A673 (cell line): ENCODE results near the gene C5. TPM values are rescaled to one million over a fixed set of nuclear protein-coding genes. Genes with fewer than 3 reads are reported as not detected.

Source experiments
- BruUV-seq: library from RNA; stranded (reverse); fragments of 400-500 nt; replicated peaks from 2 replicates; lab custom pipeline; 2021; lab: Mats Ljungman, UMichigan
- CTCF ChIA-PET: fragments of 300-600 bp; sonication (Branson Sonifier 250); formaldehyde crosslinking; loops from one replicate; lab custom pipeline; 2022; ENCODE audit warnings: antibody characterized with exemption; lab: Charles Lee
- POLR2A ChIA-PET: fragments of 300-600 bp; sonication (Branson Sonifier 250); formaldehyde crosslinking; loops from one replicate; lab custom pipeline; 2022; ENCODE audit warnings: antibody characterized with exemption; ENCODE audit not compliant: low non-redundant PET; lab: Charles Lee
- DNase-seq: peaks from one replicate; pipeline ENCODE4 v3.0.0-alpha.2; 2015; ENCODE audit warnings: low spot score
- H3K27ac ChIP-seq: fragments of 200-600 bp; sonication (generic); 2 replicates; pipeline ENCODE4 v1.5.1; 2016; ENCODE audit warnings: mixed run types, low read depth, mild to moderate bottlenecking, mixed read lengths, antibody characterized with exemption, low read length; ENCODE audit not compliant: poor library complexity, severe bottlenecking
- H3K27me3 ChIP-seq: fragments of 200-600 bp; sonication (generic); replicated peaks from 2 replicates; pipeline ENCODE4 v1.6.1; 2017; ENCODE audit warnings: mixed run types, low read depth, mild to moderate bottlenecking, mixed read lengths, antibody characterized with exemption, low read length; ENCODE audit not compliant: insufficient read depth, poor library complexity
- H3K36me3 ChIP-seq: fragments of 200-600 bp; sonication (generic); 2 replicates; pipeline ENCODE4 v1.6.1; 2016; ENCODE audit warnings: mixed run types, mild to moderate bottlenecking, mixed read lengths, antibody characterized with exemption, low read length; ENCODE audit not compliant: insufficient read depth, poor library complexity, severe bottlenecking
- H3K4me1 ChIP-seq: fragments of 200-600 bp; sonication (generic); 2 replicates; pipeline ENCODE4 v1.6.1; 2017; ENCODE audit warnings: mixed run types, mild to moderate bottlenecking, mixed read lengths, antibody characterized with exemption, low read length; ENCODE audit not compliant: insufficient read depth, poor library complexity, severe bottlenecking
- H3K4me3 ChIP-seq: fragments of 200-600 bp; sonication (generic); 2 replicates; pipeline ENCODE4 v1.5.1; 2016; ENCODE audit warnings: low read depth, mixed run types, mild to moderate bottlenecking, mixed read lengths, low read length; ENCODE audit not compliant: poor library complexity, severe bottlenecking
- H3K9me3 ChIP-seq: fragments of 200-600 bp; sonication (generic); 2 replicates; pipeline ENCODE4 v1.6.1; 2016; ENCODE audit warnings: mixed run types, low read depth, mild to moderate bottlenecking, mixed read lengths, antibody characterized with exemption, low read length; ENCODE audit not compliant: poor library complexity, severe bottlenecking
- CTCF ChIP-seq: fragments of 300-800, 200-600 bp; sonication (generic); conservative IDR thresholded peaks from 2 replicates; pipeline ENCODE4 v1.5.1; 2017; ENCODE audit warnings: low read depth, mild to moderate bottlenecking, antibody characterized with exemption, low read length, moderate library complexity, mixed read lengths
- EZH2 ChIP-seq: fragments of 200-600 bp; sonication (generic); IDR thresholded peaks from 2 replicates; pipeline ENCODE4 v1.6.1; 2017; ENCODE audit warnings: borderline replicate concordance, low read depth, mild to moderate bottlenecking, mixed read lengths, antibody characterized with exemption, low read length; ENCODE audit not compliant: poor library complexity, severe bottlenecking
- intact Hi-C: fragments of 100-400 bp; cut with micrococcal nuclease; formaldehyde crosslinking; loops from one replicate; pipeline ENCODE4 v1.10.0; 2022; ENCODE audit not compliant: unreplicated experiment
- total RNA-seq: library from RNA; stranded (reverse); gene quantifications from 2 replicates; pipeline ENCODE4 v1.2.3, GENCODE V29; 2021

C5 gene
- total RNA-seq, 1 experiment from 2014 or later, result 4.4 TPM

- BruUV-seq, result no TSS peak
- POLR2A ChIA-PET, result no interaction called here
- CTCF ChIA-PET, result no interaction called here
Observed at GRCh38 chr9:120920806-120921178, 129.3 kb downstream of the C5 start.

GRCh38 chr9:120919843-120920805 is 130.0 kb downstream of the C5 start:
- no peaks in the 10 kb centered on the region for H3K27me3 ChIP-seq
- DNase-seq, result no peak
- no peaks in the 10 kb centered on the region for H3K36me3 ChIP-seq
- no peak overlapping the region for H3K27ac ChIP-seq
- TF ChIP-seq CTCF (no peak), EZH2 (no peak)
- ChIA-PET POLR2A (interaction anchor here (0.6 kb wide), 1 partner anchor 38 kb away, joined by 5 read pairs; no protein-coding TSS in a partner anchor), CTCF (no interaction called here)
- no TSS peak for BruUV-seq
- H3K4me1 ChIP-seq, result peaks cover 18% of the 10 kb centered on the region
- H3K9me3 ChIP-seq, result no peaks in the 10 kb centered on the region
- no peak overlapping the region for H3K4me3 ChIP-seq
- intact Hi-C loops, result no loop called here

More at GRCh38 chr9:120920806-120921178, 129.3 kb downstream of the C5 start:
- intact Hi-C loops, result no loop called here
- Histone ChIP-seq H3K36me3 (no peaks in the 10 kb centered on the region), H3K27ac (no peak overlapping the region), H3K4me3 (no peak overlapping the region), H3K4me1 (peaks cover 18% of the 10 kb centered on the region), H3K27me3 (no peaks in the 10 kb centered on the region), H3K9me3 (no peaks in the 10 kb centered on the region)
- no peak for TF ChIP-seq EZH2
- no peak for DNase-seq

- no peak for TF ChIP-seq CTCF
- TF ChIP-seq EZH2, result no peak
- intact Hi-C loops, result no loop called here
- Histone ChIP-seq H3K36me3 (no peaks in the 10 kb centered on the region), H3K9me3 (no peaks in the 10 kb centered on the region), H3K27me3 (no peaks in the 10 kb centered on the region), H3K27ac (no peak overlapping the region), H3K4me3 (no peak overlapping the region), H3K4me1 (peaks cover 18% of the 10 kb centered on the region)
- BruUV-seq, result no TSS peak
- DNase-seq, result no peak
- ChIA-PET POLR2A (no interaction called here), CTCF (no interaction called here)
Observed at GRCh38 chr9:120918931-120919842, 130.9 kb downstream of the C5 start.
